LNCaP clone FGC (cell line): ENCODE results near the gene PPP1R16B.

Source experiments
- DNase-seq: peaks from one replicate; pipeline ENCODE4 v3.0.0-alpha.2; 2011; ENCODE audit warnings: low read depth
- H3K4me3 ChIP-seq: 2 replicates; pipeline ENCODE4 v1.5.1; 2011; ENCODE audit warnings: mild to moderate bottlenecking, low read depth, low read length, control low read depth
- TF ChIP-seq, protein P1 (sequence below): IDR thresholded peaks from 2 replicates; pipeline ENCODE4 v1.5.1; 2012; ENCODE audit warnings: mild to moderate bottlenecking; ENCODE audit not compliant: control insufficient read depth, insufficient read depth; ENCODE audit errors: extremely low read depth

PPP1R16B gene

DNA sequence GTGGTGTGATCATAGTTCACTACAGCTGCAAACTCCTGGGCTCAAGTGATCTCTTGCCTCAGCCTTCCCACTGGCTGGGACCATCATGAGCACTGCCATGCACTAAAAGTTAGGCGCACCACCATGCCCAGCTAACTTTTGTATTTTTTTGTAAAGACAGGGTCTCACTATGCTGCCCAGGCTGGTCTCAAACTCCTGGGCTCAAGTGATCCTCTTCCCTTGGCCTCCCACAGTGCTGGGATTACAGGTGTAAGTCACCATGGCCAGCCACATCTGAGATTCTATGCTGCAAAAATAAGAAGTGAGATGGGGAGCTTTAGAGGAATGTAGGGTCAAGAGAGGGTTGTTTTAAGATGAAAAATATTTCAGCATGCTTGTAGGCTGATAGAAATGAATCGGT is 119.2 kb downstream of the PPP1R16B start:
- TF ChIP-seq, protein P1, sequence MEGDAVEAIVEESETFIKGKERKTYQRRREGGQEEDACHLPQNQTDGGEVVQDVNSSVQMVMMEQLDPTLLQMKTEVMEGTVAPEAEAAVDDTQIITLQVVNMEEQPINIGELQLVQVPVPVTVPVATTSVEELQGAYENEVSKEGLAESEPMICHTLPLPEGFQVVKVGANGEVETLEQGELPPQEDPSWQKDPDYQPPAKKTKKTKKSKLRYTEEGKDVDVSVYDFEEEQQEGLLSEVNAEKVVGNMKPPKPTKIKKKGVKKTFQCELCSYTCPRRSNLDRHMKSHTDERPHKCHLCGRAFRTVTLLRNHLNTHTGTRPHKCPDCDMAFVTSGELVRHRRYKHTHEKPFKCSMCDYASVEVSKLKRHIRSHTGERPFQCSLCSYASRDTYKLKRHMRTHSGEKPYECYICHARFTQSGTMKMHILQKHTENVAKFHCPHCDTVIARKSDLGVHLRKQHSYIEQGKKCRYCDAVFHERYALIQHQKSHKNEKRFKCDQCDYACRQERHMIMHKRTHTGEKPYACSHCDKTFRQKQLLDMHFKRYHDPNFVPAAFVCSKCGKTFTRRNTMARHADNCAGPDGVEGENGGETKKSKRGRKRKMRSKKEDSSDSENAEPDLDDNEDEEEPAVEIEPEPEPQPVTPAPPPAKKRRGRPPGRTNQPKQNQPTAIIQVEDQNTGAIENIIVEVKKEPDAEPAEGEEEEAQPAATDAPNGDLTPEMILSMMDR = no peak
- no peak for DNase-seq
- H3K4me3 ChIP-seq = no peak overlapping the region

DNA sequence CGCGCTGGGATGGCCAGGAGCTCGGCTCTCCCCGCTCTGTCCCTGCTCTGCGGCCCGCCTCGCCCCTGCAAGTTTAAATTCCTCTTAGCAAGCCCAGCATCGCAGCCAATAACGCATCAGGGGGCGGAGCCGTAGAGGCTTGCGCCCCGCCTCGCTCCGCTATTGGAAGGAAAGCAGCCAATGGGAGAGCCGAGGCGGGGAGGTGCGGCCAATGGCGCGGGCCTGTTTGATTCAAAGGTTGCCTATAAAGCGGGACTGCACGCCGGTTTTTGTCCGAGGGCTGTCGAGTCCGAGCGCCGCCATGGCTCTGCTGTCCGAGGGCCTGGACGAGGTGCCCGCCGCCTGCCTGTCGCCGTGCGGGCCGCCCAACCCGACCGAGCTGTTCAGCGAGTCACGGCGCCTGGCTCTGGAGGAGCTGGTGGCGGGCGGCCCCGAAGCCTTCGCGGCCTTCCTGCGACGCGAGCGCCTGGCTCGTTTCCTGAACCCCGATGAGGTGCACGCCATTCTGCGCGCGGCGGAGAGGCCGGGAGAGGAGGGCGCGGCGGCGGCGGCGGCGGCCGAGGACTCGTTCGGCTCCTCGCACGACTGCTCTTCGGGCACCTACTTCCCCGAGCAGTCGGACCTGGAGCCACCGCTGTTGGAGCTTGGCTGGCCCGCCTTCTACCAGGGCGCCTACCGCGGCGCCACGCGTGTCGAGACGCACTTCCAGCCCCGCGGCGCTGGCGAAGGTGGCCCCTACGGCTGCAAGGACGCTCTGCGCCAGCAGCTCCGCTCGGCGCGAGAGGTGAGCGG is 120.8 kb downstream of the PPP1R16B start, which contains the start of gene FAM83D:
FAM83D (plus strand) TSS at position 276 of the 792 bp plus-strand sequence; CDS start at position 302, 26 bp downstream.
- peak; percentile 94 for DNase-seq
- TF ChIP-seq, protein P1 = no peak
- H3K4me3 ChIP-seq = peak within 1 kb of the TSS; percentile 82

DNA sequence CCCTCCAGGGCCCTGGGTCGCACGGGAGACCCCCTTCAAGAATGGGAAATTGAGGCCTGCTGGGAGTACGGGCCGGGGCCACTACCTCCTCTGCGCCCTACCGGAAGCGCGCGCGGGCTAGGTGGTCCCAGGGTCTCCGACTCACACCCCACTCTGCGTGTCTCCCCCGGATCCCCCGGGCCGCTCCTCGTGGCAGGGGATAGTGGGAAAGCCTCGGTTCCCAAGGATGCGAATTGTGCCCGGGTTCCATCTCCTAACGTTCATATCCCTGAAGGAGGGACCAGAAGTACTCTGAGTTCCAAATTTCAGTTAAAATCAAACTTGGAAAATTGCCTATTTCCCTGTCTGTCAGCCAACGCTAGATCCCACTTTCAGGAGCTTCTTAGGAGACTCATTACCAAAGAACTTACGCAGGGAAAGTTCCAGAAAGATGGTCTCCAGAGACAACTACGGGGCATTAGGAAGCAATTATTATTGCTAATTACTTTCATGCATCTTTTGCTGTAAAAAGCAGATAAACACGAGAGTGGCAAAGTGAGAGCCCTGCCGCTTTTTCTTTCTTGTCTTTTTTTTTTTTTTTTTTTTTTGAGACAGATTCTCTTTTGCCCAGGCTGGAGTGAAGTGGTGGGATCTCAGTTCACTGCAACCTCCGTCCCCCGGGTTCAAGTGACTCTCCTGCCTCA is 121.6 kb downstream of the PPP1R16B start:
- DNase-seq = no peak
- TF ChIP-seq, protein P1 = no peak
- H3K4me3 ChIP-seq = peak overlapping the region; percentile 82

DNA sequence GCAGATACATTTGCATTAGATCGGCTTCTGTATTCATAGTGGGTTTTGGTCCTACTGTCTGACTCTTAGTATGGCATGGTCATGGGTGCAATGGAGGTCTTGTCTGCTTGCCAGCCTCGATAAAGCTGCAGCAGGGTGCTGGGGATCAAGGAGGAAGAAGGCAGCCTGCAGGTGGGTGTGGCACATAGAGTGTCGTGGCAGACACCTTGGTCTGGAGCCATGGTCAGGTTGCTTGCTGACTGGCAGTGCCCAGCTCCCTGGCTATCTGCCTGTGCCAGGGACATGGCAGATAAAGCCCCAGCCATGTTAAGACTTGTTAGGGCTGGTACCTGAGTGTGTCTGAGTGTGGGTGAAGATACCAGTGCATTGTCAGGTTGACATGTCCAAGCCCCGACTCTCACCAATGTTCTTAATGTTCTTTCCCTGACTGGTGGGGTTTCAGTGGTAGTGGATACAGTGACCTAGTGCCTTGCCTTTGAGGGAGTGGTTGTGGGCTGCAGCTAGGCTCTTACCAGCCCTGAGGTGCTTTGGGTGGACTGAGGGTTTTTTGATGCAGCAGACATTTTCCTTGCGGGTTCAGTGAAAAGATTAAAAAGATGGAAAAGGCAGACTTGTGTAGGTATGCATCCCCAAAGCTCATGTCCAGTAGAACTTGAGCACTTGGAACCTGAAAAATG is 122.5 kb downstream of the PPP1R16B start:
- TF ChIP-seq, protein P1 = no peak
- DNase-seq = peak; percentile 37
- peak overlapping the region; percentile 82 for H3K4me3 ChIP-seq

DNA sequence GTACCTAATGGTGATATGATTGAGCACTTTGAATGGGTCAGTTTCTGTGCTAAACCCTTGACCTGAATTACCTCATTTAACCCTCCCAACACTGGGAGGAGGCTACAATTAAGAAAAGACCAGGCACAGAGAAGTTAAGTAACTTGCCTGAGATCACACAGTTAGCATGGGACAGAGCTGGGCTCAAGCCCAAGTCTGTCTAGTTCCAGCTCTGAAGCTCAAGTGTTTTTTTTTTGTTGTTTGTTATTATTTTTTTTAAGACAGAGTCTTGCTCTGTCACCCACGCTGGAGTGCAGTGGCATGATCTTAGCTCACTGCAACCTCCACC is 124.7 kb downstream of the PPP1R16B start:
- DNase-seq = no peak
- H3K4me3 ChIP-seq = no peak overlapping the region
- TF ChIP-seq, protein P1 = no peak

DNA sequence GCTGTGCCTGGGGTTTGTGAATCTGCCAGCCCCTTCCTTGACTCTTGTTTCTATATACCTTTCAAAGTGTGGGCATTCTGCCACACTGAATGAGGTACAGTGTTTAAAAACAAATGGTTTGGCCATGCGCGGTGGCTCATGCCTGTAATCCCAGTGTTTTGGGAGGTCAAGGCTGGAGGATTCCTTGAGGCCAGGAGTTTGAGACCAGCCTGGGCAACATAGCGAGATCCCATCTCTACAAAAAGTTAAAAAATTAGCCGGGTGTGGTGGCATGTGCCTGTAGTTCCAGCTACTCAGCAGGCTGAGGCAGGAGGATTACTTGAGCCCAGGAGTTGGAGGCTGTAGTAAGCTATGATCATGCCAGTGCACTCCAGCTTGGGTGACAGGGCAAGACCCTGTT is 126.5 kb downstream of the PPP1R16B start:
- DNase-seq = no peak
- no peak overlapping the region for H3K4me3 ChIP-seq
- TF ChIP-seq, protein P1 = no peak
